ENCODE measurements around the gene MAL. TPM values are rescaled to one million over a fixed set of nuclear protein-coding genes. Genes with fewer than 3 reads are reported as not detected.

MAL gene
- total RNA-seq, 1 experiment from 2014 or later, result 0.22 TPM

- Mint-ChIP-seq H3K4me3 (no peak overlapping the region), H3K4me1 (peaks cover 22% of the 10 kb centered on the region), H3K36me3 (no peaks in the 10 kb centered on the region), H3K27ac (no peak overlapping the region), H3K9me3 (no peaks in the 10 kb centered on the region), H3K27me3 (ENCODE audit: low read depth) (no peaks in the 10 kb centered on the region; the same call in 1 of the 2 replicates)
- ChIA-PET POLR2A (no interaction called here), CTCF (interaction anchor here (1.8 to 4.1 kb wide), 6 partner anchors 8 to 105 kb away, joined by 13 to 33 read pairs (median 24); no protein-coding TSS in a partner anchor)
- DNase-seq (ENCODE audit: low spot score), result no peak
- ATAC-seq, result peak; percentile 16; the same call in 1 of the 2 replicates
- no peak for TF ChIP-seq ATF2 (CRISPR knock-in tag; IDR thresholded peaks at IDR 0.05; ENCODE audit: borderline replicate concordance, low read depth)
- no peak for TF ChIP-seq KAT7 (CRISPR knock-in tag; IDR thresholded peaks at IDR 0.05; ENCODE audit: borderline replicate concordance)
- no peak for TF ChIP-seq ZNF219 (CRISPR knock-in tag; IDR thresholded peaks at IDR 0.05; ENCODE audit: borderline replicate concordance)
- TF ChIP-seq ZNF671 (CRISPR knock-in tag; IDR thresholded peaks at IDR 0.05), result no peak
- no peak for TF ChIP-seq CBFB (CRISPR knock-in tag; IDR thresholded peaks at IDR 0.05; ENCODE audit: low read depth)
- TF ChIP-seq AR (CRISPR knock-in tag; IDR thresholded peaks at IDR 0.05), result no peak
- TF ChIP-seq ZBTB21 (CRISPR knock-in tag; IDR thresholded peaks at IDR 0.05; ENCODE audit: borderline replicate concordance), result no peak
- TF ChIP-seq PRRX2 (CRISPR knock-in tag; IDR thresholded peaks at IDR 0.05), result no peak
- TF ChIP-seq ZNF281 (CRISPR knock-in tag; IDR thresholded peaks at IDR 0.05), result no peak
- no peak for TF ChIP-seq NR2C2 (CRISPR knock-in tag; IDR thresholded peaks at IDR 0.05)
Measured at GRCh38 chr2:95061601-95062183, 36.2 kb downstream of the MAL start.

GRCh38 chr2:95062242-95063085 is 37.0 kb downstream of the MAL start:
- POLR2A ChIA-PET, result interaction anchor here (0.7 kb wide), 1 partner anchor 245 kb away, joined by 3 read pairs; no protein-coding TSS in a partner anchor
- DNase-seq (ENCODE audit: low spot score) (no peak), ATAC-seq (peak; percentile 74)
- no peaks in the 10 kb centered on the region for H3K36me3 Mint-ChIP-seq
- no peaks in the 10 kb centered on the region for H3K9me3 Mint-ChIP-seq
- no peak overlapping the region for H3K27ac Mint-ChIP-seq
- peaks cover 22% of the 10 kb centered on the region for H3K4me1 Mint-ChIP-seq
- TF ChIP-seq ZNF416 (CRISPR knock-in tag; IDR thresholded peaks at IDR 0.05) (no peak), ZNF281 (CRISPR knock-in tag; IDR thresholded peaks at IDR 0.05) (no peak), ZNF512 (CRISPR knock-in tag; IDR thresholded peaks at IDR 0.05; ENCODE audit: borderline replicate concordance) (no peak)
- H3K27me3 Mint-ChIP-seq (ENCODE audit: low read depth), result no peaks in the 10 kb centered on the region; the same call in 1 of the 2 replicates
- no peak overlapping the region for H3K4me3 Mint-ChIP-seq
- CTCF ChIA-PET, result interaction anchor here (0.6 to 4.1 kb wide), 15 partner anchors 9 to 327 kb away, joined by 3 to 33 read pairs (median 5); partner anchors contain the start of genes MAL and MRPS5
